Activated CD4-positive, CD25-positive, alpha-beta regulatory T cell (primary cell): ENCODE measurements around the gene CCDC27.
A peak's percentile ranks its signal among the peaks of the same experiment; 100 is the strongest.

Experiments
- DNase-seq, 4 experiments: peaks; one replicate each; lab custom pipeline; 2025; lab: John Stamatoyannopoulos, UW

CCDC27 gene

DNA sequence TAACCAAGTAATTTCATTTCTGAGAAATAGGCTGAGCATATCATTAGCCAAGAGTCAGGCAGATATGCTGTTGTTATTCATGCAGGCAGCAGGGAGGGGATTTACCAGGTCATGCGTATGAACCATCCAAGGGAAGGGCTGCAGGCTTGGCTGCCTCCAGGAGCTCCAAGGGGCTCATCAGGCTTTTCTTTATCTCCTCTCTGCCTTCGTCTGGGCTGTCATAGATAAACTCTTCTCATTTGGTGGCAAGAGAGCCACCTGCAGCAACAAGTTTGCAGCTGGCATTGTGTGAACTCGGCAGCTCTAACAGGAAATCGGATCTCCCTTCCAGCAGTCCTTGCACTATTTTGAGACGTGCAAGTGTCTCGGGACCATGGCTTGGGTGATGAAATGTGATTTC is 7.5 kb downstream of the CCDC27 start:
- DNase-seq: no peak

DNA sequence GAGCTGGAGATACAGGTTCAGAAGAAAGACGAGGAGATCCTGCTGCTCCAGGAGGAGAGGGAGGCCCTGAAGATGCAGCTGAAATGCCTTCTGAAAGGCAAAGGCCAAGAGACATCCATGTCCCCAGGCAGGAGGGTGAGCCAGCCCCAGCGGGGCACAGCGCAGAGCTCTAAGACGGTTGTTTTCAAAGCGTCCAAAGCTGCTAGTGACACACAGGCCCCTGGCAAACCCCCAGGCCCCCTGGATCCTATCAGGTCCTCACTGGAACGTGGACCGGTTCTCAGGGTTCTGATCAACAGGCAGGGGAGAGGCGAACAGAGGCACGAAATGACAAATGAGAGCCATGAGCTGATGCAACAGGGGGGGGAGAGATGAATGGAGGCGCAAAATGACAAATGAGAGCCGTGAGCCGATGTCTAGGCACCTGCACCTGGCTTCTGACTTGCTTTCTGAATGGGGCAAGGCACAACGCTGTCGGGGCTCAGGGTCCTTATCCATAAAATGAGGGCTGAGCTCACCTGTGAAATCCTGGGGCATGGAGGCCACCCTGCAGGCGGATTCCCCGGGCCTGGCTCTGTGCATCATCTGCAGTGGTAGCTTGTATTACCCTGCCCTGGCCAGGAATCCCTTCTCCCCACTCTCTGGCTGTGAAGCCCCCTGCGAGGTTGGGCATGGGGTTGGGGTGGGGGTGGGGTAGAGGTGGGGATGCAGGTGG is 9.2 kb downstream of the CCDC27 start:
- DNase-seq: no peak

DNA sequence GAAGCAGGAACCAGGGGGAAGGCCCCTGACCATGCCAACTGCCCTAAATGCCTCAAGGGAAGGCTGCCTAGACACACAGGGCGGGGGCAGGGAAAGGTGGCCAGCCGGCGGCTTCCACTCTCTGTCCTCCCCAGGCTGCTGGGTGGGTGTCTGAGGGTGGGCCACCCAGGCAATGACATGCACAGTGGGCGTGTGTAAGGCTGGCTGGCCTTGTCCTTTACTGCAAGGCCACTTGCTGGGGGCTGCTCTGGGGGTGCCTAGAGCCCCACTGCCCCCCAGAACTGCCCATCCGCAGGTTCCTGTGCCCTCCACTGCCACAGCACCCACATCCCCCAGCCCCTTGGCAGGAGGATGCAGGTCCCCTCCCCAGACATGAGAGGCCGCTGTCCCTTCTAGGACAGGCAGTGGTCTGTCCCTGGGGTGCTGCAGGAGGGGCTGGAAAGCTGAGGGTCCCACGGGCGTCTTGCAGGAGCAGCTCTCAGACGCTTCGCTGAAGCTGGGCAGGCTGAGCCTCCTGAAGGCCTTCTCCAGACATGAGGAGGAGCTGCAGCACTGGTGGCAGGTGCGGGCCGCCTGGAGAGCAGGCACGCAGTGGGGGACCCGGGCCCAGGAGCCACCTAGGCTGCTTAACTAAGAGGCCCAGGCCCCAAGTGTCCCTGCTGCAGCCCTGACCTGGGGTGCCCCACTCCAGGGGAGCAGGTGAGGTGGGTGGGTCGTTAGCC is 10.1 kb downstream of the CCDC27 start:
- no peak for DNase-seq

DNA sequence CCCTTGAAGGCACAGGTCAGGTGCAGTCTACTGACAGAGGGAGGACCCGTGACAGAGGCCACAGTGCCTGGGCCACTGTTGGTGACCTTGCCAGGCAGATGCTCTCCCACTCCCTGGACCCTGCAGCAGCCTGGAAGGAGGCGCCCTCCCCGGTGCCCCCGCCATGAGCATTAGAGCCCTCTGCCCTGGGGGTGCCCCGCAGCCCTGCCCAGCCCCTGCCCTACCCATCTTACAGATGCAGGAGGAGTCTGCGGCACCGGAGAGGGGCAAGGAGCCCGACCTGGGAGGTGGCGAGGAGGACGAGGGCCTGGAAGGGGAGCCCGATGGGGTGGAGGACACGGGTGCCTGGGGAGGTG is 10.6 kb downstream of the CCDC27 start:
- no peak for DNase-seq

DNA sequence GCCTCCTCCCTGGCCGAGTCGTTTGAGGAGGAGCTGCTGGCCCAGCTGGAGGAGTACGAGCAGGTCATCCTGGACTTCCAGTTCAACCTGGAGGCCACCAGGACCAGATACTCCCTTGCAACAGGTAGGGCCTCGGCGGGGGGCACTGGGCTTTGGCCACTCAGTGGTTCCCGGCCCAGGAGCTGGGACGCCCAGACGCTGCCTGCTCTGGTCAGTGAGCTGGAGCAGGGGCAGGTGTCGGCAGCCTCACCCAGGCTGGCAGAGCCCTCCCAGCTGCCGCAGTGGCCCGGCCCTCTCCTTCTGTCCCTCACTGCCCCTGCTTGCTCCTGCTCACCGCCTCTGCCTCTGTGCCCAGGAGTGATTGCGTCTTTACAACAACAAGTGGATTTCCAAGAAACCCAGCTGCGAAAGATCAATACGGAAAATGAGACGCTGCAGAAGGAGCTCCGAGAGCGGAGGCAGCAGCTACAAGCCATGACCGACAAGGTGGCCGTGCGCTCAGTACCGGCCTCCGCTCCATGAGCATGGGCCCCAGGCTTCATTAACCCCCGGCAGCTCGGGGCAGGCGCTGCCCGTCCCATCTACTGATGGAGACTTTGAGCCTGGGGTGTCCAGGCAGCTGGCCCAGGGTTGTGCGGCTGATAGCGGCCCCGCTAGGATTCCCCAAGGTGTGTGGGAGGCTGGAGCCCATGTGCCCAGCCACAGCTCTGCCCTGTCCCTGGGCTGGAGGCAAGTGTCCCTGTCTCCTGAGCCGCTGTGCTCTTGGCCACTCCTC is 11.3 kb downstream of the CCDC27 start:
- no peak for DNase-seq

DNA sequence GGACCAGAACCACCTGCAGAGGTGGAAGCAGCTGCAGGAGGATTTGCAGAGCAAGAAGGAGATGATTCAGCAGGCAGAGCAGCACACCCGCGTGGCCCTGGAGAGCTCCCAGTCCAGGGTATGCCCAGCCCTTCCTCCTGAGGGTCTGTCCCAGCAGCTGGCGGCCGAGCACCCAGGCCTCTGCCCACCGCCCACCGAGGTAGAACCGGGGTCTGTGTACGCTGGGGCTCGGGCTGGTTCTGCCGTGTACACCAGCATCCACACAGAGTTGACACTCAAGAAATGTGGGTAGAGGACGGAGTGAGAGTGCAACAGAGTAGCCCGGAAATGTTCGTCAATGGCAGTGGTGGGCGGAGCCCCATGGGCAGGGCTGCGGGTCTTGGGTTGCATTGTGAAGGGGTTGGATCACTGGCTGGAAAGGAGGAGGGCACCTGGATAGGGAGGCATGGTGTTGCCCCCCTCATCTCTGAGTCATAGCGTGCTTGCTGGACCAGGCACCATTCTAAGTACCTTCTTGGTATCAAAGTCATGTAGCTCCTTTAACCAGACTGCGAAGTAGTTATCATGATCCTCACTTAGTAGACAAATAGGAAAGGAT is 15.2 kb downstream of the CCDC27 start:
- DNase-seq: no peak

DNA sequence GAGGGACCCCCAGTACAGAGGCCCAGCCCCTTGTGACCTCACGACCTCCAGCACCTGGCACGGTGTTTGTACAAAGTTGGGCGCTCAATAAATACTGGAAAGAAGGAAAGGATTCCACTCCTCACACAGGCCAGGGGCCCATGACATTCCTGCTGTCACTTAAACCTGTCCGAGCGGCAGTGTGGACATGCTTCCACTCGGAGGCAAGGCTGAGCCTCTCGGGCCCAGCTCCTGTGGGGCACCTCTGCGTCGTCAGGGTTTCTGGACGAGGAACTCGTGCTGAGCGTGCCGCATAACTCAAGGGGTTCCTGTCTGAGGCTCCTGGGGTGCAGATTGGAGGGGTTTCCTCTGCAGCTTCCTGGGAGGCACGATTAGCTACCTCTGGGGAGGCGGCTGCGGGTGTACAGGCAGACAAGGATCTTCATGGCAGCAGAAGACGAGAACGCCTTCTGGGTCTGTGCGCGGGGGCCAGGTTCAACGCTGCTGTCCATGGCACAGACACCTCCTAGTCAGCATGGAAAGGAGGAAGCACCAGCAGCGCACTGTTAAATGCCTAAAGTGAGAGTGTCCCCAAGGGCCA is 16.7 kb downstream of the CCDC27 start:
- no peak for DNase-seq

DNA sequence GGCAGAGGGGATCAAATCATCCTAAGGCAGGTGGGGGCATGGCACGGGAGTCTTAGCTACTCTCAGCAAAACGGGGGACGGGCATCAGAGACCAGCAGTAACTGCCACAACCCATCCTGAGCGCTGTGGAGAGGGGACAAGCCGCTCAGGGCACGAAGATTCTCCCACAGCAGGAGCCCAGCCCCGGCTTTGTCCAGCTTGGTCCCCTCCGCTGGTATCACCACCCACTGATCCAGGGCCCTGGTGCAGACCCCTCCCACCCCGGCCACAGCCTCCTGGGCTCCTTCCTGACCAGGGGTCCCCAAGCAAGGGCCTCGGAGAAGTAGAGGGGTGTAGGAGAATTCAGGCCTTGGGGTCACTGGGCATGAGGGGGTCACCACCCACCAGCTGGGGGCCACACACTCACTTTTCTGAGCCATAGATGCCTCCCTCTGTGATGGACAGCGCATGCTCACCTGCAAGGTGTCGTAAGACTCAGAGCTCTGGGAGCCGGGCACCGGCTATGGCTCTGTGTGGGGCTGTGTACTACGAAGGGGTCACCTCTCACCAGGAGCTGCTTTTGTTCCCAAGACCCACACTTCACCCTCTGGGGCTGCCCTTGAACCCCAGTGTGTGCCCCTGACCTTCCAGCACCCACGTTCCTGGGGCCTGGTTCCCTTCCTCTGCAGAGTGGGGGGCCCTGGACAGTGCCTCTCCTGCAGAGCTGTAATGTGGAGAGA is 18.0 kb downstream of the CCDC27 start:
- DNase-seq: no peak

DNA sequence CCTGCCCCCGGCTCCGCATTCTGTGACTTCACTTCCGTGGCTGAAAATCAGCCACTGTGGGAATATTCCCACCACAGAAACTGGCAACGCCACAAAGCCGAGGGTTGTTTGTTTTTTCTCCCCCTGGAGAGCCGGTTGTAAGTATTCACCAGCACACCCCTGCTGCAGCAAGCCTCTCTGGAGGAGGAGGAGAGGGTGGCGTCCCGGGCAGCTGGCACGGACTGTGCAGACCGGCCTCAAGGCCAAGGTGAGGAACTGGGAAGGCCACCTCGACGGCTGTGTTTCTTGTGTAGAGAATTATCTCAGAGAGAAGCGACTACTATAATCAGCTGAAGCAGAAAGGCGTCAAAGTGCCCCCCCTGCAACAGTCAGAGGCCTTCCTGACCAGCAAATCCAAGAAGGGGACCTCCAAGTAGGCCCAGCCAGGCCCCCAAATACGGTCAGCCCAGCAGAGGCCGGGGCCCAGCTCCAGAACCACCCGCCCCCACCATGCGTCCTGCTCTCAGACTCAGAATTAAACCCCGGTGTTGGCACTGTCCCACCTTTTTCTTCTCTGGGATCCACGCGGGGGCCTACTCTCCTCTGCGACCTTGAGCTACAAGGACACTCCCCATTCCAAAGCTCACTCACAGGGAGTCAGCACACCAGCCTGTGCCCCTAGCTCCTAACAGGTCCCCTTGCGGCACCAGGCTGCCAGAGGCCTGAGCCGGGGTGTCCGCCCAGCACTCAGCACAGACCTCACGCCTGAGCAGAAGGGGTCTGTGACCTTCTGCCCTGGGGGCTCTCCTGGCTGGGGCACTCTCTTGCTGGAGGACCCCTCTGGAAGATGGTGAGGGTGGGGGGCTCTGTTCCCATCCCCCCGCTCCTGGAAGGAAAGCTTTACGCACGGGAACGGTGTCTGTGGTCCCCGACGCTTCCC is 19.1 kb downstream of the CCDC27 start:
- no peak for DNase-seq

DNA sequence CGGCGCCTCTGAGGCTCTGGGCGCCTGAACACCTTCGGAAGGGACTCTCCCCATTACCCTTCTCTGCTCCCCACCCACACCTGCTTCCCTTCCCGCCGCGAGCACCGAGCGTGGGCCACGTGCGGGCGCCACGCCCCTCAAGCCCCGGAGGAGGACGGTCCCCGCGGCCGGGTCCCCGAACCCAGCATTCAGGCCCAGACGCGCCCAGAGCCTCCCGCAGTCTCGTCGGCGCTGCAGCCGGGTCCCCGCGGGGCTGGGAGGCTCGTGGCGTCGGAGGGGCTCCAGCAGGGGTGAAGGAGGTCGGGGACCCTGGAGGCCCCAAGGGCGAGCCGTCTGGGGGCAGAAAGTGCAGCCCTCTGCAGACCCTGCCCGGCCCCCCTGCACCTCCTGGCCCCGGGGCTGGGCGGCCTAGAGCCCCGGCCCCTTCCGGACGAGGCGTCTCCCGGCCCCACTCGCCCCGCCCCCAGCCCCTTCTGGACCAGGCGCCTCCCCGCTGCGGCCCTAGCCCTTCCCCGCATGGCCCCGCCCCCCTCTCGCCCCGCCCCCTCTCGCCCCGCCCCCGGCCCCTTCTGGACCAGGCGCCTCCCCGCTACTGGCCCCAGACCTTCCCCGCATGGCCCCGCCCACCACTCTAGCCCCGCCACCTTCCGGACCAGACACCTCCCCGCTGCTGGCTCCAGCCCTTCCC is 19.9 kb downstream of the CCDC27 start:
- DNase-seq: peak; percentile 82 to 85 (median 84)

DNA sequence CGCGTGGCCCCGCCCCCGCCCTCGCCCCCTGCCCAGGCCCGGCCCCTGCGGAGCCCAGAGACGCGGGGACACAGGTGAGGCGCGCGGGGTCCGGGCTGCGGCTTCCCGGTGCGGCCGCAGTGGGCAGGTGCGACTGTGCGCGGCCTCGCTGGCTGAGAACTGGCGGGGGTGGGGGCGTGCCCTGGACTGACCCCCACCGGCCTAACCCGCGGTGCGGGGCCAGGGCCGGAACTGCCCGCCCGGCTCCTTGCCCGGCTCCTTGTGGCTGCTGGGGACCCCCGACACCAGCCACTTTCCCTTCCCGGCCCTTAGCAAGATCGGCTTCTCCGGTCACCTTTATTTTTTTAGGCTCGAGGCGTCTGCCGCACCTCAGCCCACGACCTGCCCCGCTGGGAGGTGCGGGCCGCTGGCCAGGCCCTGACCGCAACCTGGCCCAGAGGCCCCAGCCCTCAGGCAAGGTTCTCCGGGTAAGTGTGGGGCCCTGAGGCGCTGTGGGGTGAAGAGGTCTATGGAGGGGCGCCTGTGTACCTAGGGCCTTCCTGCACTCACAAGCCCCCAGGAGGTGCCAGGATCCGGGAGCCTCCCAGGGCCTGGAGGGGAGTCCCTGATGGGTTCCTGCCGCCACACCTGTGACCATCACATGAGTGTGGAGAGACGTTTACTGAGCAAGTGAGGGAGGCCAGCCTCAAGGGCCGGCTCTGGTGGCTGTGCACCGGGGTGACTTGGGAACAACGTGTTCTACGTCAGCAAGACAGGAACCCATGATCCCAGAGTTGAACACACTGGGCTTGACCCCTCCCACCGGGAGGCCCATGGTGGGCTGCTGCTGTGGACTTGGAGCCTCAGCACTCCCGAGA is 20.7 kb downstream of the CCDC27 start, which contains the start of gene SMIM1:
Gene SMIM1 (plus strand): TSS at position 35 of the 857 bp plus-strand sequence. CDS start 2,625 bp downstream, outside the sequence.
- DNase-seq: no peak

DNA sequence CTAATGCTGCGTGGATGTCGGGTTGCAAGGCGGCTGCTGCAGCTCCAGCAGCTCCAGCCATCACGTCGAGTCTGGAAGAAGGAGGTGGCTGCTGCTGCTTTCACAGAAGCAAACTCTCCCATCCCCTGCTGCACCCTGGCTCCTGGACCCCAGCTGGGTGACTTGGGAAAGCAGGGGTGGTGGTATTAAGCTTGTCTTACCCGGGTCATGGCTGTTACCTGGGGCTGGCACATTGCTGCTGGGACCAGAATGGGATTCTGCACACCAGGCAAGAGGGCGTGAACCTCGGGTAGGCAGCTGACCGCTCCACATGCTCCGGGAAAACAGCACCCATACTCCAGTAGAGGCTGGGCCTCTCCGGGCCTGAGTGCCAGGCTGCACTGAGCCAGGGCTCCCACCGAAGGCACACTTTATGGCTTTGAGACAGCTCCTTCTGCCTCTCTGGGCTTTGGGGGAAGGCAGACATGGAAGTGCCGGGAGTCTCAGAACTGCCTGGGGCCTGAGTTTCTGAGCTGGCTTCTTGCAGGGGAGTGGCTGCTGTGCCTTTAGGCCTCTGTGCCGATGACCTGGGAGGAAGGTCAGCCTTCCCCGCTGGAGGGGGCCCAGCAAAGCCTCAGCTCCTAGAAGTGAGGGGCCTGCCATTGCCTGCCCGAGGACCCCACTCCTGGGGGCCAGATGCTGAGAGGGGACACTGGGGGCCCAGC is 21.5 kb downstream of the CCDC27 start:
- no peak for DNase-seq

DNA sequence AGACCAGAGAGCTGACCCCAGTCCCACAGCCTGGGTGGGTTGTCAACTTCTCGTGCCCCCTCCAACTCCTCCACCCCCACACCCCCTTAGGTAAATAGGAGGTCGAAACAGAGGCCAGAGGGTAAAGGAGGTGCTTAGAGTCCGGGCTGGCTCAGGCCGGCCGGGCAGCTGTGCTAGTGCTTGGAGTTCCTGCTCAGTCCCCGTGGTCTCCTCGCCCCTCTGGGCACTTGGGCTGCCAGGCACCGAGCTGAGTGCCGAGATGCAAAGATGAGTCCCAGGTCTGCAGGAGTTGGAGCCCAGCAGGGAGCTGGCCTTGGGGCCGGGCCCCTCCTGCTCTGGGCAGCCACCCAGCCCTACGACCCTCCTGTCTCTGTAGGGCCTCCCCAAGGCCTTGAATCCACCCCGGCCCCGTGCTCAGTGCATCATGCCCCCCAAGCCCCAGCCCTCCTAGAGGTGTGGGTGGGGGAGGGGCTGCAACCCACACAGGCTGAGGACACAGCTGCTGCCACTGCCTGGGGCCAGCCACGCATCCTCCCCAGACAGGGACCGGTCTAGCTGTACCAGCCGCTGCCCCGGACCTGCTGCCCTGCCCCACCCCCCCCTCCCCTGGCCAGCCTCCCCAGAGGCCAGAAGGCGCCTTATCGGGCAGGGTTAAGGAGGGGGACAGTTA is 22.2 kb downstream of the CCDC27 start:
- no peak for DNase-seq

DNA sequence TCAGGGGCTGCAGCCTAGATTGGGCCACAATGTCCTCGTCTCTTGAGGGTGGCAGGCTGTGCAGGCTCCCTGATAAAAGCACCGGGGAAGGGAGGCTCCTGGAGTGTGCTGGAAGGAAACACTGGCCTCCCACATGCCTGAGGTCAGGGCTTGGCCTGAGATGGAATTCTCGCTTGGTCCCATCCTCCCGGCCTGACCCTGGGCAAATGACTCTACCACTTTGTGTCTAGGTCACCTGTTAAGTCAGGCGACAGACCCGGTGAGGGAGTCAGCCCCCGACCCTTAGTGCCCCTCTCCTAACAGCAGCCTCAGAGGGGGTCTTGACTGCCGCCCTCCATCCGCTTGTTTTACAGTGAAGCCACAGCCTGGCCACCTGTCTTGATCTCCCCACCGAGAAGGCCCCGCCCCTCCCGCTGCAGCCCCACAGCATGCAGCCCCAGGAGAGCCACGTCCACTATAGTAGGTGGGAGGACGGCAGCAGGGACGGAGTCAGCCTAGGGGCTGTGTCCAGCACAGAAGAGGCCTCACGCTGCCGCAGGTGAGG is 22.8 kb downstream of the CCDC27 start:
- no peak for DNase-seq

DNA sequence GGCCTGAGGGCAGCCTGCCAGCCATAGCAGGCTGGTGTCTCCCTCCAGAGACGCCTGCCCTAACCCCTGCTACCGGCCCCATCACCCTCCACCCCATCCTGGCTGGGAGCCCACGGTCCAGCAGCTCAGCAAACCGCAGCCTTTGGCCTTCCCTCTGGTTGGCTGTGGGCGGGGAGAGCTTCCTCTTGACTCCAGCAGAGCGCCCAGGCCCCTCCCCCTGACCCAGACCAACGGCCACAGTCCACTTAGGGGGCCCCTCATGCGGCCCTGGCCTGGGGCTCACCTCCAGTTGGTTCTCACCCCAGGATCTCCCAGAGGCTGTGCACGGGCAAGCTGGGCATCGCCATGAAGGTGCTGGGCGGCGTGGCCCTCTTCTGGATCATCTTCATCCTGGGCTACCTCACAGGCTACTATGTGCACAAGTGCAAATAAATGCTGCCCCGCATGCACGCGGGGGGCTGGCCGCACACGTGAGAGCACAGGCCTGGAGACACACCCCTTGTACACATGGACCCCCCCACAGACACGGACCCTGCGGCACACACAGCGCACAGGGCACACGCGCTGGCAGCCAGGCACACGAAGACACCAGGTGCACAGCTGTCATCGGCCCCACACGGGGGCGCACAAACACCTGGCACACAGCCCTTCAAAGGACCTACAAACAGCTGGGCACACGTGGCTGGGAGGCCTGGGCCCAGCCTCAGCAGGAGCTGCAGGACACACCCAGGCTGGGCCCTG is 23.4 kb downstream of the CCDC27 start:
- peak in 2 of 4 experiments; percentile 28 for DNase-seq

DNA sequence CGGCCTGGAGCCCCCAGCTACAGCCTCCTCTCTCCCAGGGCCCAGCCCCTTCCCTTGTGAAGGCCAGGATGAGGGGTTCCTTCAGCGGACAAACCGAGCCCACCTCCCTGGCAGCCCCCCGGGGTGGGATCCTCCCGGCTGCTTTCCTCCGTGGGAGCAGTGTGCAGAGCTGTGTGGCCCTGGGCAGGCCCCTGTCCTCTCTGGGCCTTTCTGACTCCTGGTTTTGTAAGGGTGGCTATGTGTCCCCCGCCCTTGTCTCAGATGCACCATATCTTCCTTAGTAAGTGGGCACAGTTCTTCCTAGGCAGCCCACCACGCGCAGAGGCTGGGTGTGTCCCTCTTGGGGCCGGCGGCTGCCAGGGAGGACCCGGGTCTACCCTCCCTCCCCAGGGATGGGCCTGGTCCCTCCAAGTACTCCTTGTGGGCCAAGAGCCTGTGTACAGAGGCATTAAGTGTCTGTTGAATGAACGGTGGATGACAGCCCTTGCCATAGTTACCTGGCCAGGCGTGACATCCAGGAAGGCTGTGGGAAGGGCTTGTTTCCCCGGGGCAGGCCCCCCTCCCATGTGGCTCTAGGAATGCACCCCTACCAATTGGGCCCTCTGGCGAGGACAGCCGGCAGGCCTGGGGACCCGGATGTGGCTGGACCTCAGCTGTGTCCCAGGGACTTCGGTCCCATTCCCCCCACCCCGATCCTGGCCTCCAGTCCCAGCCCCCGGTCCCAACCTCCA is 24.1 kb downstream of the CCDC27 start:
- DNase-seq: no peak
